Caco-2 (cell line): ENCODE measurements around the gene PLS3. TPM values are rescaled to one million over a fixed set of nuclear protein-coding genes. Genes with fewer than 3 reads are reported as not detected.

ENCODE experiments used
- BruUV-seq: library from RNA; stranded (reverse); fragments of 400-500 nt; replicated peaks from 2 replicates; lab custom pipeline; 2021; lab: Mats Ljungman, UMichigan
- CTCF ChIA-PET: fragments of 300-600 bp; sonication (Branson Sonifier 250); formaldehyde crosslinking; loops from one replicate; lab custom pipeline; 2022; ENCODE audit warnings: antibody characterized with exemption; lab: Charles Lee
- POLR2A ChIA-PET: fragments of 300-600 bp; sonication (Branson Sonifier 250); formaldehyde crosslinking; loops from one replicate; lab custom pipeline; 2022; ENCODE audit warnings: antibody characterized with exemption; lab: Charles Lee
- DNase-seq, 2 experiments: peaks; one replicate each; pipeline versions ENCODE4 v3.0.0 to v3.0.0-alpha.2; 2020 to 2022
- H3K27me3 ChIP-seq: replicated peaks from 2 replicates; pipeline ENCODE4 v1.6.0; 2011; ENCODE audit warnings: low read length; ENCODE audit not compliant: control insufficient read depth, insufficient read depth
- H3K36me3 ChIP-seq: 2 replicates; pipeline ENCODE4 v1.5.1; 2011; ENCODE audit warnings: low read length; ENCODE audit not compliant: control insufficient read depth, insufficient read depth
- H3K4me1 ChIP-seq: fragments of 250-450 bp; sonication (Bioruptor Pico); 2 replicates; pipeline ENCODE4 v1.5.1; 2020; ENCODE audit warnings: mild to moderate bottlenecking
- H3K4me3 ChIP-seq: 2 replicates; pipeline ENCODE4 v1.5.1; 2011; ENCODE audit warnings: low read depth, mild to moderate bottlenecking, control low read depth, low read length
- H3K9me3 ChIP-seq: fragments of 250-450 bp; sonication (Bioruptor Pico); 2 replicates; pipeline ENCODE4 v1.5.1; 2020; ENCODE audit warnings: mild to moderate bottlenecking, moderate library complexity
- H3K27ac Mint-ChIP-seq: one replicate; pipeline ENCODE4 v1.8.0; 2022; ENCODE audit warnings: mixed read lengths; ENCODE audit not compliant: unreplicated experiment
- H3K27me3 Mint-ChIP-seq: one replicate; pipeline ENCODE4 v1.8.0; 2022; ENCODE audit warnings: mixed read lengths; ENCODE audit not compliant: insufficient read depth, unreplicated experiment
- H3K36me3 Mint-ChIP-seq: one replicate; pipeline ENCODE4 v1.8.0; 2022; ENCODE audit warnings: mild to moderate bottlenecking, mixed read lengths; ENCODE audit not compliant: insufficient read depth, unreplicated experiment
- H3K4me1 Mint-ChIP-seq: one replicate; pipeline ENCODE4 v1.8.0; 2022; ENCODE audit warnings: low read depth, mixed read lengths; ENCODE audit not compliant: unreplicated experiment
- H3K4me3 Mint-ChIP-seq: one replicate; pipeline ENCODE4 v1.8.0; 2022; ENCODE audit warnings: mild to moderate bottlenecking, moderate library complexity, mixed read lengths; ENCODE audit not compliant: unreplicated experiment
- H3K9me3 Mint-ChIP-seq: one replicate; pipeline ENCODE4 v1.8.0; 2022; ENCODE audit warnings: mixed read lengths; ENCODE audit not compliant: unreplicated experiment
- intact Hi-C: fragments of 100-400 bp; cut with micrococcal nuclease; formaldehyde crosslinking; loops from one replicate; pipeline ENCODE4 v1.10.0; 2022; ENCODE audit not compliant: unreplicated experiment
- total RNA-seq: library from RNA; stranded (reverse); gene quantifications from 2 replicates; pipeline ENCODE4 v1.2.3, GENCODE V29; 2022
- TF ChIP-seq, protein P1 (sequence below), 2 experiments: fragments of 200-600 bp in 1 of 2; IDR thresholded peaks; 1 replicate in 1 of 2; 2 replicates in 1 of 2; pipeline versions ENCODE4 v1.5.1 to v1.8.0; 2011 to 2022; ENCODE audit warnings: antibody characterized with exemption in 1 of 2, control low read depth in 1 of 2, inconsistent platforms in 1 of 2, low read depth in 1 of 2, low read length in 1 of 2, mild to moderate bottlenecking in 1 of 2, moderate library complexity in 1 of 2; ENCODE audit not compliant: insufficient read depth in 1 of 2, severe bottlenecking in 1 of 2, unreplicated experiment in 1 of 2

The PLS3 gene
- total RNA-seq, 1 experiment from 2014 or later = 213 TPM

DNA sequence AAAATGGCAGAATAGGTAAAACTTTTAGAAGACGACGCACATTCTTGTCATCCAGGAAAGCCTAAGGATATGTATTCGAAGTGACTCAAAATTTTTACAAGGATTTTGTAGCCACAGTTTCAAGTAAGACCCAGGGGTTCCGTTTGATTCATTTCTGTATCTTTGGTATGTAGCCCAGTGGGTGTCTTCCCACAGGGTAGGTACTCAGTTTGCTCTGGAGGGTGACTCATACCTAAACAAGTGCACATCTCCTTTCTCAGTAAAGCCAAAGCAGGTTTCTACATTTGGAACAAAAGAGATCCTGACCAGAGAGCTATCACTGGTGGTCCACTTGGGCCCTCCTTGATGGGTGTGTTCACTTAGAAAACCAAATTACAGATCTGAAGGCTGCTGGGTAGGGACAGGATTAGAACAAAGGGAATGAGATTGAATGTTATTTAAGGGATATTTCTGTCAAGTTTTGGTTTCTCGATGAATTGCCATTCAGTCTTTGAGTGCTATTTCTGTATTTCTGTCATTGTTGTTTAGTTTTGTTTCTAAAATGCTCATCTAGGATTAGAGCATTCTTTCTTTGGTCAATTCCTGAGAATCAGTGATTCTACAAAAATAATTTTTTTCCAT, 56.1 kb downstream of the PLS3 start:
- Histone ChIP-seq H3K36me3 (no peaks in the 10 kb centered on the region), H3K4me3 (no peak overlapping the region), H3K9me3 (no peaks in the 10 kb centered on the region), H3K4me1 (no peaks in the 10 kb centered on the region), H3K27me3 (no peaks in the 10 kb centered on the region)
- Mint-ChIP-seq H3K4me3 (no peak overlapping the region), H3K36me3 (peaks cover 16% of the 10 kb centered on the region), H3K27me3 (no peaks in the 10 kb centered on the region), H3K9me3 (no peaks in the 10 kb centered on the region), H3K27ac (no peak overlapping the region), H3K4me1 (no peaks in the 10 kb centered on the region)
- CTCF ChIA-PET = no interaction called here
- no peak for DNase-seq
- intact Hi-C loops = no loop called here
- POLR2A ChIA-PET = no interaction called here
- no TSS peak for BruUV-seq
- TF ChIP-seq, protein P1, sequence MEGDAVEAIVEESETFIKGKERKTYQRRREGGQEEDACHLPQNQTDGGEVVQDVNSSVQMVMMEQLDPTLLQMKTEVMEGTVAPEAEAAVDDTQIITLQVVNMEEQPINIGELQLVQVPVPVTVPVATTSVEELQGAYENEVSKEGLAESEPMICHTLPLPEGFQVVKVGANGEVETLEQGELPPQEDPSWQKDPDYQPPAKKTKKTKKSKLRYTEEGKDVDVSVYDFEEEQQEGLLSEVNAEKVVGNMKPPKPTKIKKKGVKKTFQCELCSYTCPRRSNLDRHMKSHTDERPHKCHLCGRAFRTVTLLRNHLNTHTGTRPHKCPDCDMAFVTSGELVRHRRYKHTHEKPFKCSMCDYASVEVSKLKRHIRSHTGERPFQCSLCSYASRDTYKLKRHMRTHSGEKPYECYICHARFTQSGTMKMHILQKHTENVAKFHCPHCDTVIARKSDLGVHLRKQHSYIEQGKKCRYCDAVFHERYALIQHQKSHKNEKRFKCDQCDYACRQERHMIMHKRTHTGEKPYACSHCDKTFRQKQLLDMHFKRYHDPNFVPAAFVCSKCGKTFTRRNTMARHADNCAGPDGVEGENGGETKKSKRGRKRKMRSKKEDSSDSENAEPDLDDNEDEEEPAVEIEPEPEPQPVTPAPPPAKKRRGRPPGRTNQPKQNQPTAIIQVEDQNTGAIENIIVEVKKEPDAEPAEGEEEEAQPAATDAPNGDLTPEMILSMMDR (IDR thresholded peaks at IDR 0.05; ENCODE audit: insufficient read depth in 1 of 2, low read depth in 1 of 2, low read length in 1 of 2, severe bottlenecking in 1 of 2, unreplicated experiment in 1 of 2) = no peak

DNA sequence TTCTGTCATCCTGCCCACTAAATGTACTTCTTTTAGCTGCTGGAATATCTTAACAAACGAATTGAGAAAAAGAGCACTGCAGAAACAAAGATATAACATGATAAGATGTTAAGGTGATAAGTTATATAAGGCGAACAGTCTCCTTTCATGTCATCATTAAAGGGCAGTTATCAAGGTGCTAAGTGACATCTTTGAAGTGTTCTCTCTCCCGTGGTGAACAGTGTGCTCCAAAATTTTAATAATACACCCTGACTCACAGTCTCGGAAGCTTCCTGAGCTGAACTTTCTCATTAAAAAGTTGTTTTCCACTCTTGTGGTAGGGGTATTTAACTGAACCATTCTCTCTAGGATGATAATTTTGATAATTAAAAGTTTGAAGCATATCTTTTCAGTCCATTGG, 61.6 kb downstream of the PLS3 start:
- ChIA-PET POLR2A (no interaction called here), CTCF (no interaction called here)
- TF ChIP-seq, protein P1 (IDR thresholded peaks at IDR 0.05; ENCODE audit: insufficient read depth in 1 of 2, low read depth in 1 of 2, low read length in 1 of 2, severe bottlenecking in 1 of 2, unreplicated experiment in 1 of 2) = no peak
- Histone ChIP-seq H3K4me1 (no peaks in the 10 kb centered on the region), H3K4me3 (no peak overlapping the region), H3K27me3 (no peaks in the 10 kb centered on the region), H3K9me3 (no peaks in the 10 kb centered on the region), H3K36me3 (no peaks in the 10 kb centered on the region)
- no TSS peak for BruUV-seq
- Mint-ChIP-seq H3K9me3 (no peaks in the 10 kb centered on the region), H3K27me3 (no peaks in the 10 kb centered on the region), H3K36me3 (peaks cover 30% of the 10 kb centered on the region), H3K27ac (no peak overlapping the region), H3K4me3 (no peak overlapping the region), H3K4me1 (no peaks in the 10 kb centered on the region)
- no peak for DNase-seq
- intact Hi-C loops = no loop called here

DNA sequence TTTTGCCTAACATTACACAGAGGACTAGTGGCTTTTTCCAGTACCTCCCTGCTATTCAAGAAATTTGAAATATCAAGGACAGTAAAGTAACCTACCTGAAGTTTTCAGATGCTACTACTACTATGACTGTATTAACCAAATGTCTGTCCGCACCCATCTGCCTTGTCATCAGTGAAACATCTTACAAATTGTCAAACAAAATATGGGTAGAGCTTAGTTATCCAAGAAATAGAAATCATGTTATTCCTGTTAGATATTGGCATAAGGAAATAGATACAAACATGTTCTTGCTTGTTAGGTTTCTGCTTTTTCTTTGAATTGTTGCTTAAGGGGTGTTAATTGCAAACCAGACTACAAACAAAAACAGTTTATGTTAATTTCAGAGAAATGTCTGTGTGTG, 63.9 kb downstream of the PLS3 start:
- H3K27me3 ChIP-seq = no peaks in the 10 kb centered on the region
- BruUV-seq = no TSS peak
- Mint-ChIP-seq H3K27me3 (no peaks in the 10 kb centered on the region), H3K27ac (no peak overlapping the region), H3K36me3 (peaks cover 37% of the 10 kb centered on the region), H3K9me3 (no peaks in the 10 kb centered on the region), H3K4me1 (no peaks in the 10 kb centered on the region), H3K4me3 (no peak overlapping the region)
- POLR2A ChIA-PET = no interaction called here
- no peak overlapping the region for H3K4me3 ChIP-seq
- intact Hi-C loops = no loop called here
- H3K4me1 ChIP-seq = no peaks in the 10 kb centered on the region
- H3K36me3 ChIP-seq = no peaks in the 10 kb centered on the region
- no peaks in the 10 kb centered on the region for H3K9me3 ChIP-seq
- CTCF ChIA-PET = no interaction called here
- TF ChIP-seq, protein P1 (IDR thresholded peaks at IDR 0.05; ENCODE audit: insufficient read depth in 1 of 2, low read depth in 1 of 2, low read length in 1 of 2, severe bottlenecking in 1 of 2, unreplicated experiment in 1 of 2) = no peak
- DNase-seq = no peak
